Mesenchymal stem cell (in vitro differentiated cells and primary cell): ENCODE data around the gene TUBA8.

Experiments used
- DNase-seq: peaks from one replicate; pipeline ENCODE4 v3.0.0-alpha.2; 2013
- H2AFZ ChIP-seq: one replicate; pipeline ENCODE4 v1.6.1; 2013; ENCODE audit warnings: low read depth, mild to moderate bottlenecking, control low read depth, inconsistent platforms, low read length, moderate library complexity
- H2AK5ac ChIP-seq: 2 replicates; pipeline ENCODE4 v1.6.1; 2013; ENCODE audit warnings: low read length, moderate library complexity, mild to moderate bottlenecking, inconsistent platforms; ENCODE audit not compliant: severe bottlenecking
- H2BK120ac ChIP-seq: one replicate; pipeline ENCODE4 v1.6.1; 2013; ENCODE audit warnings: low read depth, mild to moderate bottlenecking, inconsistent platforms, low read length, moderate library complexity
- H2BK12ac ChIP-seq, 2 experiments: one replicate each; pipeline ENCODE4 v1.6.1; 2013; ENCODE audit warnings: inconsistent platforms in 2 of 2, low read length in 2 of 2, mild to moderate bottlenecking in 2 of 2, moderate library complexity in 2 of 2, control low read depth in 1 of 2
- H2BK15ac ChIP-seq: one replicate; pipeline ENCODE4 v1.6.1; 2013; ENCODE audit warnings: mild to moderate bottlenecking, low read depth, inconsistent platforms; ENCODE audit not compliant: poor library complexity, severe bottlenecking
- H2BK5ac ChIP-seq: 2 replicates; pipeline ENCODE4 v1.6.1; 2013; ENCODE audit warnings: low read depth, mild to moderate bottlenecking, low read length, control low read depth, inconsistent platforms; ENCODE audit not compliant: poor library complexity, severe bottlenecking
- H3K14ac ChIP-seq, 2 experiments: one replicate each; pipeline ENCODE4 v1.6.1; 2013; ENCODE audit warnings: inconsistent platforms in 2 of 2, low read length in 2 of 2, control low read depth in 1 of 2, mild to moderate bottlenecking in 1 of 2, moderate library complexity in 1 of 2
- H3K18ac ChIP-seq, 2 experiments: one replicate each; pipeline ENCODE4 v1.6.1; 2013; ENCODE audit warnings: inconsistent platforms in 2 of 2, low read length in 2 of 2, control low read depth in 1 of 2, low read depth in 1 of 2, mild to moderate bottlenecking in 1 of 2
- H3K23ac ChIP-seq, 2 experiments: one replicate each; pipeline ENCODE4 v1.6.1; 2013; ENCODE audit warnings: inconsistent platforms in 2 of 2, low read length in 2 of 2, mild to moderate bottlenecking in 2 of 2, moderate library complexity in 2 of 2, control low read depth in 1 of 2
- H3K27ac ChIP-seq: 2 replicates; pipeline ENCODE4 v1.5.1; 2013; ENCODE audit warnings: mild to moderate bottlenecking, moderate library complexity, low read length, control low read depth, inconsistent platforms; ENCODE audit not compliant: poor library complexity, severe bottlenecking
- H3K27me3 ChIP-seq, 2 experiments: 2 replicates each; pipeline versions ENCODE4 v1.6.1 to v1.7.0; 2013; ENCODE audit warnings: low read length in 2 of 2, mild to moderate bottlenecking in 2 of 2, moderate library complexity in 2 of 2, control low read depth in 1 of 2, inconsistent platforms in 1 of 2; ENCODE audit not compliant: control insufficient read depth in 1 of 2, insufficient read depth in 1 of 2
- H3K36me3 ChIP-seq, 2 experiments: 2 replicates each; pipeline versions ENCODE4 v1.6.1 to v1.7.0; 2013; ENCODE audit warnings: low read length in 2 of 2, control low read depth in 1 of 2, inconsistent platforms in 1 of 2, low read depth in 1 of 2, mild to moderate bottlenecking in 1 of 2; ENCODE audit not compliant: insufficient read depth in 2 of 2, control insufficient read depth in 1 of 2
- H3K4ac ChIP-seq, 2 experiments: one replicate each; pipeline ENCODE4 v1.6.1; 2013; ENCODE audit warnings: inconsistent platforms in 2 of 2, low read length in 2 of 2, mild to moderate bottlenecking in 2 of 2, moderate library complexity in 2 of 2, control low read depth in 1 of 2, low read depth in 1 of 2
- H3K4me1 ChIP-seq: 2 replicates; pipeline ENCODE4 v1.6.1; 2013; ENCODE audit warnings: low read depth, low read length, control low read depth; ENCODE audit not compliant: control insufficient read depth, insufficient read depth
- H3K4me2 ChIP-seq: 2 replicates; pipeline ENCODE4 v1.6.1; 2013; ENCODE audit warnings: low read length, mild to moderate bottlenecking, inconsistent platforms; ENCODE audit not compliant: poor library complexity, severe bottlenecking
- H3K4me3 ChIP-seq, 2 experiments: 2 replicates each; pipeline versions ENCODE4 v1.5.1 to v1.7.0; 2013; ENCODE audit warnings: low read length in 2 of 2, mild to moderate bottlenecking in 2 of 2, control low read depth in 1 of 2, low read depth in 1 of 2; ENCODE audit not compliant: insufficient read depth in 1 of 2
- H3K79me1 ChIP-seq: replicated peaks from 2 replicates; pipeline ENCODE4 v1.6.1; 2013; ENCODE audit warnings: mild to moderate bottlenecking, control low read depth, low read length, inconsistent platforms; ENCODE audit not compliant: poor library complexity, severe bottlenecking
- H3K9ac ChIP-seq: 2 replicates; pipeline ENCODE4 v1.7.0; 2013; ENCODE audit warnings: mild to moderate bottlenecking, low read length, moderate library complexity
- H3K9me3 ChIP-seq: 2 replicates; pipeline ENCODE4 v1.7.0; 2013; ENCODE audit warnings: mild to moderate bottlenecking, low read length; ENCODE audit not compliant: control insufficient read depth
- H4K8ac ChIP-seq: one replicate; pipeline ENCODE4 v1.6.1; 2013; ENCODE audit warnings: inconsistent platforms, mild to moderate bottlenecking, low read length, moderate library complexity
- H4K91ac ChIP-seq: one replicate; pipeline ENCODE4 v1.6.1; 2013; ENCODE audit warnings: mild to moderate bottlenecking, low read length, inconsistent platforms
- WGBS: methylation state at CpG from one replicate; pipeline ENCODE4 v1.1.7; 2013; ENCODE audit warnings: mixed read lengths; 5-methylcytosine and 5-hydroxymethylcytosine counted together

TUBA8 gene

GRCh38 chr22:18118345-18118915, 7.8 kb downstream of the TUBA8 start:
- no peak overlapping the region for H3K4me2 ChIP-seq
- peak overlapping the region in 1 of 2 experiments; percentile 9 for H3K23ac ChIP-seq
- H3K4me1 ChIP-seq, result peaks cover 3% of the 10 kb centered on the region
- no peak overlapping the region for H4K91ac ChIP-seq
- H3K4me3 ChIP-seq, result no peak overlapping the region
- no peak overlapping the region for H3K14ac ChIP-seq
- H3K36me3 ChIP-seq, result no peaks in the 10 kb centered on the region
- no peak overlapping the region for H3K18ac ChIP-seq
- H3K27me3 ChIP-seq, result peaks cover 7% of the 10 kb centered on the region in 2 experiments
- no peak overlapping the region for H3K27ac ChIP-seq
- H2BK5ac ChIP-seq, result no peak overlapping the region
- H2BK12ac ChIP-seq, result no peak overlapping the region
- no peak overlapping the region for H2AK5ac ChIP-seq
- no peak for DNase-seq
- H2AFZ ChIP-seq, result no peak overlapping the region
- WGBS, result 98% methylated on average over 9 of the region's 9 CpGs
- no peak overlapping the region for H2BK120ac ChIP-seq
- no peak overlapping the region for H2BK15ac ChIP-seq
- no peak overlapping the region for H3K9ac ChIP-seq
- H3K4ac ChIP-seq, result no peak overlapping the region
- H4K8ac ChIP-seq, result no peak overlapping the region
- no peaks in the 10 kb centered on the region for H3K79me1 ChIP-seq
- H3K9me3 ChIP-seq, result no peaks in the 10 kb centered on the region

DNA sequence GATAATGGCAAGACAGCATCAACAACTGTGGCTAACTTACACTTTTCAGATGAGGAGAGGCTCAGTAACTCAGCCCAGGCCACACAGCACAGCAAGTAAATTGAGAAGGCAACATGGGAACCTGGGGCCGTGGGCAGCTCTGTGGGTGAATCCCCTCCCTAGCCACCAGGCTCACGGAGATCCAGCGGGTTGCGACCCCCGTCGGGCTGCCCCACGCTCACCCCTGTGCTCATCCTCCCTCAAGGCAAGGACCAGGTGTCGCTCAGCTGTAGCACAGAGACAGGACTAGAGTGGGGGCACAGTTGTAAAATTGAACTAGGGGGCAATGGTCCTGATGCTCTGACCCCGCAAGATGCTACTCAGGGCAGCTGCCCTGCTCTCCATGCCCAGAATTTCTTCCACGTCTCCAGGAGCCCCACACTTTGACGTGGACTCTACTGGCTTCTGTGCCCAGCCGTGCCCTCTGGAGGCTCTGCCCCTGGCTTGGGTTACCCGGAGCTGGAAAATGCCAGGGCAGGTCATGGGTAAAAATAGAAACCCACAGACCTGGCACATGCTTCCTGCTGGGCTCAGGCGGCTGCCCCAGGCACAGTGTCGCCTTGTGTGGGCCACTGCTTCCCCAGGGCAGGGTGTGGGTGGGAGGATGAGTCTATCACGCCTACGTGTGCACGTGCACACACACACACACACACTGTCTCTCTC, 9.0 kb downstream of the TUBA8 start:
- Histone ChIP-seq H4K8ac (no peak overlapping the region), H3K4me2 (no peak overlapping the region), H2BK15ac (no peak overlapping the region), H2AFZ (no peak overlapping the region), H3K9me3 (no peaks in the 10 kb centered on the region), H2BK12ac (no peak overlapping the region), H3K14ac (no peak overlapping the region), H3K18ac (no peak overlapping the region), H3K79me1 (no peaks in the 10 kb centered on the region), H3K27me3 (peaks cover 4% of the 10 kb centered on the region in 2 experiments), H3K4ac (no peak overlapping the region), H4K91ac (no peak overlapping the region), H3K9ac (no peak overlapping the region), H2BK120ac (no peak overlapping the region), H3K4me3 (no peak overlapping the region), H2AK5ac (no peak overlapping the region), H3K23ac (no peak overlapping the region), H3K4me1 (peaks cover 3% of the 10 kb centered on the region), H3K27ac (no peak overlapping the region), H3K36me3 (no peaks in the 10 kb centered on the region), H2BK5ac (no peak overlapping the region)
- no peak for DNase-seq
- 90% methylated on average over 14 of the region's 18 CpGs for WGBS

DNA sequence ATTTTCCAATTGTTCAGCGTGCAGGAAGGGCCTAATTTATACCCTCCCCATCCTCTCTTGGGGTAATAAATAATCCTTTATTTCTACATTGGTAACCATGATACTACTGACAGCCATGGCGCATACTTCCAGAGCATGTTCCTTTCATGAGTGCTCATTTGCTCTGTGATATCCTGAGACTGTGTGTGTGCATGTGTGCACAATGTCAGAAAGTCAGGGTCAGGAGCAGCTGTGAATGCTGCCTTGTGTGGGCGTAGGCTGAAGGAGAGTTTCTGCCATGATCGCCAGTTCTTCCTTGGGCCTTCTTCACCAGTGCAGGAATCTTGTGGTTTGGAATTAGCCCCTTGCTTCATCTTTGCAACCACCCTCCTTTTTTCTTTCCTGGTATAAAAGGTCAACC, 10.2 kb downstream of the TUBA8 start:
- Histone ChIP-seq H2AK5ac (no peak overlapping the region), H3K27me3 (peaks cover 4% of the 10 kb centered on the region in 2 experiments), H3K4ac (no peak overlapping the region), H2BK5ac (no peak overlapping the region), H3K4me3 (no peak overlapping the region), H4K8ac (no peak overlapping the region), H3K36me3 (no peaks in the 10 kb centered on the region), H3K4me1 (peaks cover 3% of the 10 kb centered on the region), H2AFZ (no peak overlapping the region), H3K4me2 (no peak overlapping the region), H2BK15ac (no peak overlapping the region), H3K27ac (no peak overlapping the region), H3K14ac (no peak overlapping the region), H3K9ac (no peak overlapping the region), H2BK12ac (no peak overlapping the region), H4K91ac (no peak overlapping the region), H3K18ac (no peak overlapping the region), H3K79me1 (no peaks in the 10 kb centered on the region), H3K23ac (no peak overlapping the region), H2BK120ac (no peak overlapping the region), H3K9me3 (no peaks in the 10 kb centered on the region)
- no peak for DNase-seq
- WGBS, result 96% methylated on average over 4 of the region's 4 CpGs

- Histone ChIP-seq H4K91ac (no peak overlapping the region), H2AK5ac (no peak overlapping the region), H3K23ac (no peak overlapping the region), H3K27ac (no peak overlapping the region), H3K9ac (no peak overlapping the region), H3K14ac (no peak overlapping the region), H3K27me3 (peaks cover 4% of the 10 kb centered on the region in 2 experiments), H2AFZ (no peak overlapping the region), H3K36me3 (peaks cover 1 to 3% of the 10 kb centered on the region in 2 experiments), H2BK5ac (no peak overlapping the region), H2BK12ac (no peak overlapping the region), H2BK15ac (no peak overlapping the region), H3K9me3 (no peaks in the 10 kb centered on the region), H3K4me1 (peaks cover 3% of the 10 kb centered on the region), H3K79me1 (no peaks in the 10 kb centered on the region), H3K4me3 (no peak overlapping the region), H4K8ac (no peak overlapping the region), H3K4ac (no peak overlapping the region), H3K18ac (no peak overlapping the region), H3K4me2 (no peak overlapping the region), H2BK120ac (no peak overlapping the region)
- 92% methylated on average over 13 of the region's 13 CpGs for WGBS
- DNase-seq, result no peak
Measured at GRCh38 chr22:18121506-18121905, 10.9 kb downstream of the TUBA8 start.
